IMR-90 (cell line): Measurements from ENCODE around the gene RPL12. TPM values are rescaled to one million over a fixed set of nuclear protein-coding genes. Genes with fewer than 3 reads are reported as not detected.

Source experiments
- ATAC-seq: fragments of 200-7000 bp; cut with Tn5 transposase; 2 replicates; pipeline ENCODE4 v1.9.1; 2020; ENCODE audit warnings: low read depth, mild to moderate bottlenecking, moderate library complexity
- BruUV-seq: library from RNA; stranded (reverse); fragments of 400-500 nt; replicated peaks from 2 replicates; lab custom pipeline; 2021; lab: Mats Ljungman, UMichigan
- CTCF ChIA-PET: fragments of 300-600 bp; formaldehyde crosslinking; extraction: SDS; loops from one replicate; lab custom pipeline; 2021; ENCODE audit warnings: antibody characterized with exemption; lab: Yijun Ruan, JAX
- POLR2A ChIA-PET: fragments of 300-600 bp; sonication (Branson Sonifier 250); formaldehyde crosslinking; loops from one replicate; lab custom pipeline; 2022; ENCODE audit warnings: antibody characterized with exemption; ENCODE audit not compliant: unreplicated experiment; lab: Charles Lee
- DNase-seq: peaks from one replicate; pipeline ENCODE4 v3.0.0; 2013
- H2AFZ ChIP-seq: replicated peaks from 2 replicates; pipeline ENCODE3; 2013; ENCODE audit warnings: low read length, mild to moderate bottlenecking; ENCODE audit not compliant: poor library complexity
- H2AK5ac ChIP-seq: 2 replicates; pipeline ENCODE4 v1.6.1; 2013; ENCODE audit warnings: low read depth, low read length, inconsistent platforms
- H2AK9ac ChIP-seq: replicated peaks from 2 replicates; pipeline ENCODE3; 2013; ENCODE audit warnings: mild to moderate bottlenecking, low read depth, low read length, moderate library complexity; ENCODE audit not compliant: poor library complexity
- H2BK120ac ChIP-seq: 2 replicates; pipeline ENCODE4 v1.6.1; 2013; ENCODE audit warnings: low read depth, low read length, inconsistent platforms
- H2BK15ac ChIP-seq: 3 replicates; pipeline ENCODE4 v1.6.1; 2013; ENCODE audit warnings: low read depth, low read length, inconsistent platforms
- H2BK20ac ChIP-seq: 2 replicates; pipeline ENCODE4 v1.6.1; 2013; ENCODE audit warnings: low read depth, mild to moderate bottlenecking, inconsistent platforms, low read length, moderate library complexity
- H2BK5ac ChIP-seq: 2 replicates; pipeline ENCODE4 v1.6.1; 2013; ENCODE audit warnings: mild to moderate bottlenecking, low read depth, low read length, inconsistent platforms; ENCODE audit not compliant: poor library complexity, severe bottlenecking
- H3K14ac ChIP-seq: replicated peaks from 2 replicates; pipeline ENCODE4 v1.6.1; 2013; ENCODE audit warnings: low read depth, low read length, inconsistent platforms
- H3K18ac ChIP-seq: 2 replicates; pipeline ENCODE4 v1.6.1; 2013; ENCODE audit warnings: low read depth, low read length, control low read depth
- H3K23ac ChIP-seq: 2 replicates; pipeline ENCODE4 v1.6.1; 2013; ENCODE audit warnings: low read depth, low read length, inconsistent platforms
- H3K27ac ChIP-seq: 2 replicates; pipeline ENCODE4 v1.5.1; 2013; ENCODE audit warnings: mild to moderate bottlenecking, control low read depth, low read length; ENCODE audit not compliant: insufficient read depth
- H3K27me3 ChIP-seq: 2 replicates; pipeline ENCODE4 v1.6.1; 2013; ENCODE audit warnings: low read length; ENCODE audit not compliant: control insufficient read depth, insufficient read depth
- H3K36me3 ChIP-seq: 2 replicates; pipeline ENCODE4 v1.6.1; 2013; ENCODE audit warnings: low read length, mixed read lengths; ENCODE audit not compliant: control insufficient read depth, insufficient read depth
- H3K4ac ChIP-seq: 2 replicates; pipeline ENCODE4 v1.6.1; 2013; ENCODE audit warnings: low read depth, low read length, inconsistent platforms
- H3K4me1 ChIP-seq: 2 replicates; pipeline ENCODE4 v1.6.1; 2013; ENCODE audit warnings: low read length, mixed read lengths; ENCODE audit not compliant: control insufficient read depth, insufficient read depth
- H3K4me2 ChIP-seq: 2 replicates; pipeline ENCODE4 v1.6.1; 2013; ENCODE audit warnings: low read depth, mild to moderate bottlenecking, control low read depth, low read length, moderate library complexity
- H3K4me3 ChIP-seq: 2 replicates; pipeline ENCODE4 v1.5.1; 2013; ENCODE audit warnings: low read depth, mild to moderate bottlenecking, control low read depth, low read length, moderate library complexity; ENCODE audit not compliant: insufficient read depth
- H3K56ac ChIP-seq: 2 replicates; pipeline ENCODE4 v1.6.1; 2013; ENCODE audit warnings: low read length, inconsistent platforms; ENCODE audit not compliant: insufficient read depth; ENCODE audit errors: extremely low read depth
- H3K79me1 ChIP-seq, 2 experiments: 2 replicates each; pipeline ENCODE4 v1.6.1; 2013; ENCODE audit warnings: low read length in 2 of 2, inconsistent platforms in 1 of 2, low read depth in 1 of 2
- H3K9ac ChIP-seq: 2 replicates; pipeline ENCODE4 v1.6.1; 2013; ENCODE audit warnings: low read depth, low read length, control low read depth
- H3K9me1 ChIP-seq: 2 replicates; pipeline ENCODE4 v1.6.1; 2013; ENCODE audit warnings: low read length, inconsistent platforms; ENCODE audit not compliant: insufficient read depth
- H3K9me3 ChIP-seq: 2 replicates; pipeline ENCODE4 v1.6.1; 2013; ENCODE audit warnings: low read length; ENCODE audit not compliant: control insufficient read depth, insufficient read depth
- H4K20me1 ChIP-seq: 2 replicates; pipeline ENCODE4 v1.6.1; 2013; ENCODE audit warnings: low read length, inconsistent platforms; ENCODE audit not compliant: insufficient read depth
- H4K5ac ChIP-seq: 2 replicates; pipeline ENCODE4 v1.6.1; 2013; ENCODE audit warnings: mild to moderate bottlenecking, low read depth, low read length, control low read depth
- H4K8ac ChIP-seq, 2 experiments: 2 replicates each; pipeline ENCODE4 v1.6.1; 2013; ENCODE audit warnings: low read depth in 2 of 2, low read length in 2 of 2, control low read depth in 1 of 2, inconsistent platforms in 1 of 2
- H4K91ac ChIP-seq: 2 replicates; pipeline ENCODE4 v1.6.1; 2013; ENCODE audit warnings: low read depth, low read length, inconsistent platforms; ENCODE audit not compliant: insufficient read depth
- MAFK ChIP-seq: IDR thresholded peaks from 2 replicates; pipeline ENCODE4 v1.6.1; 2012; ENCODE audit warnings: low read depth, low read length, improper control_type of control experiment
- POLR2A ChIP-seq: IDR thresholded peaks from 2 replicates; pipeline ENCODE4 v1.6.1; 2012; ENCODE audit warnings: mild to moderate bottlenecking, low read depth, low read length
- RAD21 ChIP-seq: IDR thresholded peaks from 2 replicates; pipeline ENCODE4 v1.6.1; 2012; ENCODE audit warnings: low read length, improper control_type of control experiment
- RCOR1 ChIP-seq: IDR thresholded peaks from 2 replicates; pipeline ENCODE4 v1.6.1; 2012; ENCODE audit warnings: mild to moderate bottlenecking, low read length, improper control_type of control experiment; ENCODE audit not compliant: insufficient replicate concordance
- RFX5 ChIP-seq: IDR thresholded peaks from 2 replicates; pipeline ENCODE4 v1.8.0; 2012; ENCODE audit warnings: low read depth, mild to moderate bottlenecking, low read length, moderate library complexity
- WGBS, 2 experiments: methylation state at CpG; one replicate each; pipeline versions ENCODE4 v1.1.5 to v1.1.7; 2013; ENCODE audit warnings: missing lambda C conversion rate in 2 of 2; ENCODE audit not compliant: insufficient read length in 1 of 2; ENCODE audit errors: extremely low coverage in 2 of 2; 5-methylcytosine and 5-hydroxymethylcytosine counted together
- dilution Hi-C: fragments of 300-500 bp; cut with HindIII; formaldehyde crosslinking; loops from one replicate; pipeline ENCODE4 v1.14.3; 2018; ENCODE audit warnings: low sequenced_read_pairs; ENCODE audit not compliant: unreplicated experiment
- in situ Hi-C: fragments of 300-500 bp; cut with MboI; formaldehyde crosslinking; loops from 3 replicates; pipeline ENCODE4 v1.14.3; 2019; ENCODE audit warnings: low sequenced_read_pairs, inconsistent platforms, mixed read lengths
- intact Hi-C: fragments of 100-400 bp; cut with micrococcal nuclease; formaldehyde crosslinking; loops from 2 replicates; pipeline ENCODE4 v1.10.0; 2022
- polyA plus RNA-seq, 3 experiments: library from polyadenylated mRNA; depleted of rRNA; stranded (reverse); fragments of >200 nt; gene quantifications; 2 replicates each; pipeline ENCODE4 v1.2.3, GENCODE V29; 2012; ENCODE audit warnings: low replicate concordance in 1 of 3
- total RNA-seq: library from RNA; depleted of rRNA; stranded (reverse); fragments of >200 nt; gene quantifications from 2 replicates; pipeline ENCODE4 v1.2.3, GENCODE V29; 2012

The RPL12 gene
- total and polyA plus RNA-seq, 2 of the 4 experiments (the other 2 are of a cell fraction): 1,864 to 2,379 TPM

- Histone ChIP-seq H4K5ac (no peak overlapping the region), H3K9ac (no peak overlapping the region), H3K18ac (no peak overlapping the region), H3K27ac (no peak overlapping the region), H2BK5ac (no peak overlapping the region), H2BK15ac (no peak overlapping the region), H3K14ac (no peak overlapping the region), H4K91ac (no peak overlapping the region), H2AFZ (no peak overlapping the region), H2AK5ac (no peak overlapping the region), H3K23ac (no peak overlapping the region), H3K36me3 (0 out of 2 replicates have a peak, but pooled peaks cover 2% of the 10 kb centered on the region), H3K4me1 (peaks cover 2% of the 10 kb centered on the region), H2AK9ac (no peak overlapping the region), H4K20me1 (no peaks in the 10 kb centered on the region), H3K79me1 (no peaks in the 10 kb centered on the region), H3K9me3 (no peaks in the 10 kb centered on the region), H2BK20ac (no peak overlapping the region), H2BK120ac (no peak overlapping the region), H3K9me1 (peaks cover 5% of the 10 kb centered on the region; the same call in 1 of the 2 replicates), H3K56ac (no peak overlapping the region), H3K4me2 (no peak overlapping the region), H4K8ac (no peak overlapping the region), H3K4ac (no peak overlapping the region), H3K27me3 (no peaks in the 10 kb centered on the region), H3K4me3 (no peak overlapping the region)
- ATAC-seq (no peak), DNase-seq (no peak)
- BruUV-seq: no TSS peak
- dilution Hi-C loops (no loop called here), in situ Hi-C loops (no loop called here), intact Hi-C loops (no loop called here)
- WGBS, 2 experiments: no CpG with 5 or more reads among the region's 1 CpG
- ChIA-PET POLR2A (interaction anchor here (0.6 kb wide), 1 partner anchor 154 kb away, joined by 4 read pairs; no protein-coding TSS in a partner anchor), CTCF (no interaction called here)
- TF ChIP-seq RAD21 (no peak), POLR2A (no peak), MAFK (no peak), RCOR1 (no peak), RFX5 (no peak)
These were observed 35.5 kb downstream of the RPL12 start for GRCh38 chr9:127415657-127416056.
